GM12878 (cell line): ENCODE results near the gene ADAM33.

Experiments used
- BCL11A ChIP-seq: IDR thresholded peaks from 2 replicates; pipeline ENCODE4 v1.6.1; 2011; ENCODE audit warnings: low read depth, low read length
- RAD51 ChIP-seq: fragments of 450-650 bp; IDR thresholded peaks from 2 replicates; pipeline ENCODE4 v1.6.1; 2016; ENCODE audit warnings: moderate library complexity, mild to moderate bottlenecking, inconsistent platforms
- SP1 ChIP-seq: IDR thresholded peaks from one replicate; pipeline ENCODE4 v1.6.1; 2011; ENCODE audit warnings: low read depth, low read length
- SREBF2 ChIP-seq: IDR thresholded peaks from 2 replicates; pipeline ENCODE4 v1.6.1; 2012; ENCODE audit warnings: mild to moderate bottlenecking, low read length
- TCF7 ChIP-seq: IDR thresholded peaks from 2 replicates; pipeline ENCODE4 v1.6.1; 2014; ENCODE audit warnings: antibody characterized with exemption, borderline replicate concordance
- ZBTB33 ChIP-seq: fragments of 450-650 bp; IDR thresholded peaks from 2 replicates; pipeline ENCODE4 v1.6.1; 2017; ENCODE audit warnings: mild to moderate bottlenecking
- TF ChIP-seq, protein P1 (sequence below), 3 experiments: IDR thresholded peaks in 2 of 3; conservative IDR thresholded peaks in 1 of 3; 2 replicates each; pipeline ENCODE4 v1.5.1; 2011; ENCODE audit warnings: low read depth in 3 of 3, low read length in 3 of 3, mild to moderate bottlenecking in 3 of 3, control low read depth in 2 of 3, moderate library complexity in 2 of 3, inconsistent platforms in 1 of 3, mixed read lengths in 1 of 3; ENCODE audit not compliant: control insufficient read depth in 2 of 3, insufficient read depth in 1 of 3; ENCODE audit errors: extremely low read depth in 1 of 3

DNA sequence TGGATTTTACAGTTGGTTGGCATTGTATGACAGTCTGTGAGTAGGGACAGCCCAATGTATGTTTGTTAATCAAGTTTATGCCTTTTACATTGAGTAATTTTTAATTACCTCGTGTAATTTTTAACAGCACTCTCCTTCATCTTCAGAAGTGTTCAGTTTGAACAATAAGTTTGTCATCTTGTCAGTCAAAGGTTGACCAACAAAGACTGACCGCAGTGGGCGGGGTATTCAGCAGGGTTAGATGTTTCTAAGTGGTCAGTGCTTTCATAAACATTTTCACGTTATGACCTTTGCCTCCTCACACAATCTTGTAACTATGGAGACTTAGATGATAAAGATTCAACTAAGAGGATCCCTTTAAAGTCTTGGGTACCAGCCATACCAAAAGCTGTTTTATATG is 59.4 kb downstream of the ADAM33 start:
- TF ChIP-seq, protein P1, sequence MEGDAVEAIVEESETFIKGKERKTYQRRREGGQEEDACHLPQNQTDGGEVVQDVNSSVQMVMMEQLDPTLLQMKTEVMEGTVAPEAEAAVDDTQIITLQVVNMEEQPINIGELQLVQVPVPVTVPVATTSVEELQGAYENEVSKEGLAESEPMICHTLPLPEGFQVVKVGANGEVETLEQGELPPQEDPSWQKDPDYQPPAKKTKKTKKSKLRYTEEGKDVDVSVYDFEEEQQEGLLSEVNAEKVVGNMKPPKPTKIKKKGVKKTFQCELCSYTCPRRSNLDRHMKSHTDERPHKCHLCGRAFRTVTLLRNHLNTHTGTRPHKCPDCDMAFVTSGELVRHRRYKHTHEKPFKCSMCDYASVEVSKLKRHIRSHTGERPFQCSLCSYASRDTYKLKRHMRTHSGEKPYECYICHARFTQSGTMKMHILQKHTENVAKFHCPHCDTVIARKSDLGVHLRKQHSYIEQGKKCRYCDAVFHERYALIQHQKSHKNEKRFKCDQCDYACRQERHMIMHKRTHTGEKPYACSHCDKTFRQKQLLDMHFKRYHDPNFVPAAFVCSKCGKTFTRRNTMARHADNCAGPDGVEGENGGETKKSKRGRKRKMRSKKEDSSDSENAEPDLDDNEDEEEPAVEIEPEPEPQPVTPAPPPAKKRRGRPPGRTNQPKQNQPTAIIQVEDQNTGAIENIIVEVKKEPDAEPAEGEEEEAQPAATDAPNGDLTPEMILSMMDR (IDR thresholded peaks at IDR 0.05 in 2 of 3, conservative IDR thresholded peaks at IDR 0.05 in 1 of 3; ENCODE audit: control insufficient read depth in 2 of 3, extremely low read depth in 1 of 3, insufficient read depth in 1 of 3, low read depth in 3 of 3, low read length in 3 of 3), result no peak
- TF ChIP-seq RAD51, result no peak
- TF ChIP-seq ZBTB33, result no peak
- no peak for TF ChIP-seq BCL11A
- TF ChIP-seq SREBF2, result no peak
- TF ChIP-seq TCF7, result no peak
- TF ChIP-seq SP1, result no peak
